C4-2B (cell line): ENCODE results near the gene CIBAR2.

Source experiments
- ZFX ChIP-seq: fragments of 450-650 bp; IDR thresholded peaks from 2 replicates; pipeline ENCODE4 v1.6.1; 2017
- TF ChIP-seq, protein P1 (sequence below): fragments of 450-650 bp; conservative IDR thresholded peaks from 2 replicates; pipeline ENCODE4 v1.5.1; 2017; ENCODE audit warnings: mild to moderate bottlenecking

DNA sequence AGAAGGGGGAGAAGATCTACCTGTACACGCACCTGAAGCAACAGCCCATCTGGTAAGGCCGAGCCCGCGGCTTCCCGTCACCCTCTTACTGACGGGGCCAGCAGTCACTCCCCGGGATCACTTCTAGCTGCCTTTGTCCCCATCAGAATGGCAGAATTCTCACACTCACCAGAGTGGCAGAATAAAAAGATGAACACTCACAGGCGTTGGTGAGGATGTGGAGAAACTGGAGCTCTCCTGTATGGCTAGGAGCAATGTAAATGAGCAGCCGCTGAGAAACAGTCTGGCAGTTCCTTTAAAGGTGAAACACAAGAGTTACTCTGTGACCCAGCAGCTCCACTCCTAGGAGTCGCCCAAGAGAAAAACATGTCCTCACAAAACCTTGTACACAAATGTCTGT lies 33.3 kb downstream of the CIBAR2 start:
- TF ChIP-seq, protein P1, sequence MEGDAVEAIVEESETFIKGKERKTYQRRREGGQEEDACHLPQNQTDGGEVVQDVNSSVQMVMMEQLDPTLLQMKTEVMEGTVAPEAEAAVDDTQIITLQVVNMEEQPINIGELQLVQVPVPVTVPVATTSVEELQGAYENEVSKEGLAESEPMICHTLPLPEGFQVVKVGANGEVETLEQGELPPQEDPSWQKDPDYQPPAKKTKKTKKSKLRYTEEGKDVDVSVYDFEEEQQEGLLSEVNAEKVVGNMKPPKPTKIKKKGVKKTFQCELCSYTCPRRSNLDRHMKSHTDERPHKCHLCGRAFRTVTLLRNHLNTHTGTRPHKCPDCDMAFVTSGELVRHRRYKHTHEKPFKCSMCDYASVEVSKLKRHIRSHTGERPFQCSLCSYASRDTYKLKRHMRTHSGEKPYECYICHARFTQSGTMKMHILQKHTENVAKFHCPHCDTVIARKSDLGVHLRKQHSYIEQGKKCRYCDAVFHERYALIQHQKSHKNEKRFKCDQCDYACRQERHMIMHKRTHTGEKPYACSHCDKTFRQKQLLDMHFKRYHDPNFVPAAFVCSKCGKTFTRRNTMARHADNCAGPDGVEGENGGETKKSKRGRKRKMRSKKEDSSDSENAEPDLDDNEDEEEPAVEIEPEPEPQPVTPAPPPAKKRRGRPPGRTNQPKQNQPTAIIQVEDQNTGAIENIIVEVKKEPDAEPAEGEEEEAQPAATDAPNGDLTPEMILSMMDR = no peak
- no peak for TF ChIP-seq ZFX
